Stomach smooth muscle (tissue), 2 donors: ENCODE measurements around the gene LTV1.
A peak's percentile ranks its signal among the peaks of the same experiment; 100 is the strongest.
"Not testable (repeated sequence)": the region's sequence is repeated elsewhere in the genome, so short reads cannot be mapped to it uniquely, and the experiment has no call there.

Experiments
- H3K27ac ChIP-seq: one replicate; pipeline ENCODE4 v1.7.0; 2013; ENCODE audit warnings: mild to moderate bottlenecking, low read length, inconsistent platforms
- H3K27me3 ChIP-seq, 2 donors: one replicate each; pipeline ENCODE4 v1.7.0; 2013; ENCODE audit warnings: low read length in 2 of 2; ENCODE audit not compliant: insufficient read depth in 2 of 2, control insufficient read depth in 1 of 2
- H3K36me3 ChIP-seq, 2 donors: one replicate each; pipeline ENCODE4 v1.7.0; 2013; ENCODE audit warnings: low read length in 2 of 2; ENCODE audit not compliant: control insufficient read depth in 2 of 2, insufficient read depth in 2 of 2
- H3K4me1 ChIP-seq: one replicate; pipeline ENCODE4 v1.7.0; 2013; ENCODE audit warnings: low read length; ENCODE audit not compliant: control insufficient read depth, insufficient read depth
- H3K4me3 ChIP-seq, 2 donors: one replicate each; pipeline ENCODE4 v1.7.0; 2013; ENCODE audit warnings: low read length in 2 of 2
- H3K9ac ChIP-seq, 2 donors: one replicate each; pipeline ENCODE4 v1.7.0; 2013; ENCODE audit warnings: low read length in 2 of 2, mild to moderate bottlenecking in 1 of 2
- H3K9me3 ChIP-seq, 2 donors: one replicate each; pipeline ENCODE4 v1.7.0; 2013; ENCODE audit warnings: low read length in 2 of 2; ENCODE audit not compliant: control insufficient read depth in 2 of 2
- donor health status: healthy.
- donor health status: Pancreatic carcinoma.

The LTV1 gene

GRCh38 chr6:143843677-143843999, 500 bp downstream of the LTV1 start:
- Histone ChIP-seq H3K9me3 (no peaks in the 10 kb centered on the region), H3K27ac (peak overlapping the region; percentile 98), H3K4me3 (peak overlapping the region; percentile 95 to 96), H3K36me3 (peaks cover 26 to 35% of the 10 kb centered on the region in 2 donors), H3K9ac (peak overlapping the region; percentile 99), H3K27me3 (no peaks in the 10 kb centered on the region), H3K4me1 (peaks cover 4% of the 10 kb centered on the region)

DNA sequence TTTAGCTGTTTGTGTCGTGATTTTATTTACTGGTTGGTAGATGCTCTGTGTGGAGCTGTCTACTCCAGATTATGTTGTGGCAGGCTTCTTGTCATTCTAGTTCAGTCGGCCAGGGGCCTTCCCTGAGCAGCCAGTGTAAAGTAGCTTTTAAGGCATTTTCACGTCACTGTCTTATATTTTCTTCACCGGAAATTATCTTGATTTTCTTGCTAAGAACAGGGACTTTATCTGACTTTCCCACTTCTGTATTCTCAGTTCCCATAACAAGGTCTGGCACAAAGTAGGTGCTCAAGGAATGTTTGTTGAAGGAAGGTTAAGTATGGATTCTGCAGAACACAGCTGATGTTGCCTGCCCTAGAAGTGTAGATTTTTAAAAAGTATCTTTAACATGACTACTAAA, 868 bp downstream of the LTV1 start:
- Histone ChIP-seq H3K27ac (no peak overlapping the region), H3K27me3 (no peaks in the 10 kb centered on the region), H3K9me3 (no peaks in the 10 kb centered on the region), H3K4me1 (peaks cover 4% of the 10 kb centered on the region), H3K9ac (peak overlapping the region; percentile 99), H3K36me3 (peaks cover 30 to 38% of the 10 kb centered on the region in 2 donors), H3K4me3 (peak overlapping the region; percentile 95 to 96)

- Histone ChIP-seq H3K27me3 (no peaks in the 10 kb centered on the region), H3K36me3 (peaks cover 38 to 45% of the 10 kb centered on the region in 2 donors), H3K4me3 (no peak overlapping the region), H3K4me1 (peaks cover 4% of the 10 kb centered on the region), H3K9ac (no peak overlapping the region), H3K27ac (no peak overlapping the region), H3K9me3 (no peaks in the 10 kb centered on the region)
These were observed 1.9 kb downstream of the LTV1 start for GRCh38 chr6:143845033-143845432.

- H3K4me1 ChIP-seq, H3K27ac ChIP-seq, H3K9me3 ChIP-seq, H3K4me3 ChIP-seq, H3K27me3 ChIP-seq, H3K9ac ChIP-seq: not testable (repeated sequence)
- H3K36me3 ChIP-seq = peaks cover 45% of the 10 kb centered on the region in 2 donors
These were observed 8.6 kb downstream of the LTV1 start for GRCh38 chr6:143851706-143852105.

DNA sequence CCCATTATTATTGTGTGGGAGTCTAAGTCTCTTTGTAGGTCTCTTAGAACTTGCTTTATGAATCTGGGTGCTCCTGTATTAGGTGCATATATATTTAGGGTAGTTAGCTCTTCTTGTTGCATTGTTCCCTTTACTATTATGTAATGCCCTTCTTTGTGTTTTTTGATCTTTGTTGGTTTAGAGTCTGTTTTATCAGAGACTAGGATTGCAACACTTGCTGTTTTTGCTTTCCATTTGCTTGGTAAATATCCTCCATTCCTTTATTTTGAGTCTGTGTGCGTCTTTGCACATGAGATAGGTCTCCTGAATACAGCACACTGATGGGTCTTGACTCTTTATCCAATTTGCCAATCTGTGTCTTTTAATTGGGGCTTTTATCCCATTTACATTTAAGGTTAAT, 11.9 kb downstream of the LTV1 start:
- not testable (repeated sequence) for H3K9ac ChIP-seq, H3K27ac ChIP-seq, H3K4me3 ChIP-seq, H3K9me3 ChIP-seq, H3K4me1 ChIP-seq, H3K27me3 ChIP-seq
- peaks cover 43 to 47% of the 10 kb centered on the region in 2 donors for H3K36me3 ChIP-seq

- not testable (repeated sequence) for H3K4me3 ChIP-seq, H3K27ac ChIP-seq, H3K4me1 ChIP-seq, H3K9me3 ChIP-seq, H3K9ac ChIP-seq, H3K27me3 ChIP-seq
- peaks cover 35 to 37% of the 10 kb centered on the region in 2 donors for H3K36me3 ChIP-seq
These were observed 13.6 kb downstream of the LTV1 start for GRCh38 chr6:143856762-143857161.

- H3K9ac ChIP-seq = no peak overlapping the region
- peaks cover 35 to 37% of the 10 kb centered on the region in 2 donors for H3K36me3 ChIP-seq
- no peak overlapping the region for H3K27ac ChIP-seq
- H3K4me1 ChIP-seq = no peaks in the 10 kb centered on the region
- H3K9me3 ChIP-seq = peaks cover 0 to 3% of the 10 kb centered on the region in 2 donors
- no peaks in the 10 kb centered on the region for H3K27me3 ChIP-seq
- H3K4me3 ChIP-seq = no peak overlapping the region
These were observed 14.5 kb downstream of the LTV1 start for GRCh38 chr6:143857651-143858050.

DNA sequence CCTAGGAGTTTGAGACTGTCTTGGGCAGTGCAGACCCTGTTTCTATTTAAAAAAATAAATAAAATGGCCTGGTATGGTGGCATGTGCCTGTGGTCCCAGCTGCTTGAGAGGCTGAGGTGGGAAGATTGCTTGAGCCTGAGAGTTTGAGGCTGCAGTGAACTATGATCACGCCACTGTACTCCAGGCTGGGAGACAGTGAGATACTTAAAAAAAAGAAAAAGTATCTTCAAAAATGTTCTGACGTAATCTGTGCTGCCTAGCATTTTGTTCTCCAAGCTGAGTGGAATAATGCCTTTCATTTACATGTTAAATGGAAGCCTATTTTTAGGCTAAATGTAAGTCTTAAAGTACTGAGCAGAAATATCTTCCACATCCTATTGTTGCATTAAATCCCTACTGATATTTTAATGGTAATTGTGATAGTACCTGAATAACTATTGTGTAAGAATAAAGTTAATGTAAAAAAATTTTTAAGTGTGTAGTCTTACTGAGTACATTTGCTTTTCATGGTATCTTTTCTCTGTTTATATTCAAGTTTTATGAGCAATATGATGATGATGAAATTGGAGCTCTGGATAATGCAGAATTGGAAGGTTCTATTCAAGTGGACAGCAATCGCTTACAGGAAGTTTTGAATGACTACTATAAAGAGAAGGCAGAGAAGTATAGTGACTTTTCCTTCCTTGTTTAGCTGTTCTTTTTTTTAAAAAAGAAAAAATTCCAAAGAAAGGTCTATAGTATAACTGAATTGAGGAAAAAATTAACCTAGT, 16.9 kb downstream of the LTV1 start:
- H3K36me3 ChIP-seq = peaks cover 35 to 37% of the 10 kb centered on the region in 2 donors

DNA sequence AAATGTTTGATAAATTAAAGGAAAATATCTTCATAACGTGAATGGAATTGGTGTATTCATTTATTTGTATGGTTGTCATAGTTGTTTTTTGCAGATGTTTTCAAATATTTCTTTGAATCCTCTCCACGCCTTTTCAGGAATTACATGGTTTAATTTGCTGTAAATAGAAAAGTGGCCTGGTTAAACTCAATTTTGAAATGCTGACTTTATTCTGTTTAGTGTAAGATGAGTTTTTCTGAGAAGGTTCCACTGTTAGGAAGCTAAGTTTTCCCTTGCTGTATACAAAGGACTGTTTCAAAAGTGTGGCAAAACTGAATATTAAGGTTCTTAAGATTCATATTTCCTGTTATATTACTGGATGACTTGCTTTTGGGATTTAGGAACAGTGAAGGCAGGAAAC, 20.6 kb downstream of the LTV1 start:
- peak overlapping the region; percentile 50 for H3K27ac ChIP-seq
- no peaks in the 10 kb centered on the region for H3K27me3 ChIP-seq
- H3K36me3 ChIP-seq = peaks cover 8 to 11% of the 10 kb centered on the region in 2 donors
- peaks cover 11% of the 10 kb centered on the region for H3K4me1 ChIP-seq
- no peaks in the 10 kb centered on the region for H3K9me3 ChIP-seq
- no peak overlapping the region for H3K4me3 ChIP-seq
- H3K9ac ChIP-seq = no peak overlapping the region

More for the DNA sequence above, 16.9 kb downstream of the LTV1 start:
- Histone ChIP-seq H3K27me3 (no peaks in the 10 kb centered on the region), H3K4me1 (peaks cover 6% of the 10 kb centered on the region), H3K9me3 (peaks cover 0 to 3% of the 10 kb centered on the region in 2 donors), H3K9ac (no peak overlapping the region), H3K4me3 (no peak overlapping the region), H3K27ac (no peak overlapping the region)

- Histone ChIP-seq H3K9me3 (no peaks in the 10 kb centered on the region), H3K27ac (peak within 1 kb of the TSS; percentile 50)
These were observed 21.1 kb downstream of the LTV1 start, which contains the start of gene ZC2HC1B for GRCh38 chr6:143864234-143864633. Gene ZC2HC1B (plus strand): TSS chr6:143864474. CDS start chr6:143864540, 66 bp downstream.

DNA sequence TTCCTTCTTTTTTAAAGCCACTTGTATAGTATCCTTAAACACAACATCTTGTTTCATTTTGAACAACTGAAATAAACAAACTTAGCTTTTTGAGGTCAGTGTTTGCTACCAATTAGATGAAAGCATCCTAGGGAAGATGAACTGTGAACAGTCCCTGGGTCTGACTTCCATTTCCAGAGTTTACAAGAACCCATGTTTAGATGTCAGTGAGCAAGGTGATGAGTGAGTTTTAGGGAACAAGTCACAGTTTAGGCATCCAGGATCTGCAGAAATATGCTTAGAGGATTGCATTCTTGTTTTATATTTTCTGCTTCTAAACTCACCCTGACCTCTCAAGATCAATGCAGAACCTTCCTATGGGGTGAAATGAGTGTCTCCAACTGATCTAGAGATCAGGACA, 24.1 kb downstream of the LTV1 start:
- Histone ChIP-seq H3K36me3 (no peaks in the 10 kb centered on the region), H3K4me1 (peaks cover 11% of the 10 kb centered on the region), H3K9me3 (no peaks in the 10 kb centered on the region), H3K27ac (no peak overlapping the region), H3K4me3 (no peak overlapping the region), H3K9ac (no peak overlapping the region), H3K27me3 (no peaks in the 10 kb centered on the region)

More at GRCh38 chr6:143864234-143864633, 21.1 kb downstream of the LTV1 start, which contains the start of gene ZC2HC1B:
- H3K36me3 ChIP-seq = peaks cover 3 to 6% of the 10 kb centered on the region in 2 donors
- no peak within 1 kb of the TSS for H3K9ac ChIP-seq
- H3K4me3 ChIP-seq = no peak within 1 kb of the TSS
- no peaks in the 10 kb centered on the region for H3K27me3 ChIP-seq
- H3K4me1 ChIP-seq = peaks cover 11% of the 10 kb centered on the region
